Fibroblast of pulmonary artery (primary cell): ENCODE results near the gene HYAL2.

Experiments
- DNase-seq: peaks from one replicate; pipeline ENCODE4 v3.0.0-alpha.2; 2010; ENCODE audit warnings: low read depth
- H3K4me3 ChIP-seq: replicated peaks from 2 replicates; pipeline ENCODE4 v1.5.1; 2011; ENCODE audit warnings: low read depth, mild to moderate bottlenecking, control low read depth, low read length, moderate library complexity
- TF ChIP-seq, protein P1 (sequence below): IDR thresholded peaks from 2 replicates; pipeline ENCODE4 v1.5.1; 2011; ENCODE audit warnings: mild to moderate bottlenecking, control low read depth, low read length, inconsistent platforms; ENCODE audit errors: missing control alignments

Gene HYAL2

GRCh38 chr3:50337175-50337861, 14.8 kb upstream of the HYAL2 start:
- TF ChIP-seq, protein P1, sequence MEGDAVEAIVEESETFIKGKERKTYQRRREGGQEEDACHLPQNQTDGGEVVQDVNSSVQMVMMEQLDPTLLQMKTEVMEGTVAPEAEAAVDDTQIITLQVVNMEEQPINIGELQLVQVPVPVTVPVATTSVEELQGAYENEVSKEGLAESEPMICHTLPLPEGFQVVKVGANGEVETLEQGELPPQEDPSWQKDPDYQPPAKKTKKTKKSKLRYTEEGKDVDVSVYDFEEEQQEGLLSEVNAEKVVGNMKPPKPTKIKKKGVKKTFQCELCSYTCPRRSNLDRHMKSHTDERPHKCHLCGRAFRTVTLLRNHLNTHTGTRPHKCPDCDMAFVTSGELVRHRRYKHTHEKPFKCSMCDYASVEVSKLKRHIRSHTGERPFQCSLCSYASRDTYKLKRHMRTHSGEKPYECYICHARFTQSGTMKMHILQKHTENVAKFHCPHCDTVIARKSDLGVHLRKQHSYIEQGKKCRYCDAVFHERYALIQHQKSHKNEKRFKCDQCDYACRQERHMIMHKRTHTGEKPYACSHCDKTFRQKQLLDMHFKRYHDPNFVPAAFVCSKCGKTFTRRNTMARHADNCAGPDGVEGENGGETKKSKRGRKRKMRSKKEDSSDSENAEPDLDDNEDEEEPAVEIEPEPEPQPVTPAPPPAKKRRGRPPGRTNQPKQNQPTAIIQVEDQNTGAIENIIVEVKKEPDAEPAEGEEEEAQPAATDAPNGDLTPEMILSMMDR, result no peak
- peak overlapping the region; percentile 94 for H3K4me3 ChIP-seq
- DNase-seq, result peak; percentile 100

DNA sequence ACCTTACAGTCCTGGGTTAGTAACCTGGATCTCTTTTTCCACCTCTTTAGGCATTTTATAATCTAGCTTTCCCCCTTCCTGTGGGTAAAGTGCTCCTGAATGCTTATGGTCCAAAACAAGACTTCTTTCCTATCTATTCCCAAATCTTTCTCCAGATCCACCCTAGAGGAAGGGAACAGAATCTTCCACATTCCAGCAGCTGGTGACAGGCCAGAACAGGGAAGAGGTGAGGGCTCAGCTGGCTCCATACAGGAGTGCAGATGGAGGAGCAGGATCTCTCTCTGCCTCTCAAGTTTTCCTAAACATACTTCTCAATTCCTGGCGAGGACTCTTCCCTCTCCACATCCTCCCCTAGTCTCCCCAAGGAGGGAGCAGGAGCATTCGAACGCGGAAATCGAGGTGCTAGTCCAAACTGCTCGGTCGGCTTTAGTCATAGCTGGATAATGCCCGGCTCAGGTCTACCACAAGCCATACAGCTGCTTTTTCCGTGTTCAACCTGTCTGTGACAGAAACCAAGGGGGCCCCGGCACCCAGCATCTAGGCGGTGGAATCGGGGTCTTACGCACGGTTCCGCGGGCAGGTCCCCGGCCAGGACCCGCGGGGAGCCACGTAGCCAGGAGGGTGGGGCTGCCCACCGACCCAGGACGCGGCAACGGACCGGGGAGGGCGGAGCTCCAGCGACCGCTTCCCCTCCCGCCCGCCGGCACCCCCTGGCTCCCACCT, 14.1 kb upstream of the HYAL2 start:
- H3K4me3 ChIP-seq, result peak overlapping the region; percentile 94
- DNase-seq, result no peak

DNA sequence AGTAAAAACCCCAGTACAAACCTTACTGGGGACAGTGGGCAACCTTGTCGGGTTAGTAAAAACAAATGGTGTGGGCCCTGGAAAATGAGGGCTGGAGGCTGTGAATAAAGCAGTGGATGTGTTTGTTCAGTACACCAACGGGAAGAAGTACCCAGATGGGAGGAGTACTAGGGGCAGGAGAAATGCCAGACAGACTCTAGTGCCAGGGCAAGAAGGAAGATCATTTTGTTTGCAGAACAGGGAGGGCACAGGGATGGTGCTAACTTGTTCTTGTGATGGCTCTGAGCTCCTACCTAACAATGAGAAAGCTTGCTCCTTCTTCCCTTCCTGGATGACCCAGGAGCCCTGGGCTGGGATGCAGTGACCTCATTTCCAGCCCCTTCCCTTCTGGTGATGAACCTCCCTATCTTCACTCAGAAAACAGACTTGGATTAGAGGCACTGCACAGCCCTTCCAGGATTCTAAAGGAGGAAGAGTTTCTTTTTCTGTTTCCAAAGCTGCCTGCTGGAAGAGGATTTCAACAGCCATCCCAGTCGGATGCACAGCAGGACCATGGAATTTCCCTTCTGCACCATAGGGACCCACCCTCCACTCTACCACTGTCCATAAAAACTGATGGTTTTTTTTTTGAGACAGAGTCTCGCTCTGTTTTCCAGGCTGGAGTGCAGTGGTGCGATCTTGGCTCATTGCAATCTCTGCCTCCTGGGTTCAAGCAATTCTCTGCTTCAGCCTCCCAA, 12.0 kb upstream of the HYAL2 start:
- no peak for DNase-seq
- TF ChIP-seq, protein P1, result no peak
- peak overlapping the region; percentile 10 for H3K4me3 ChIP-seq

More for the DNA sequence above, 14.1 kb upstream of the HYAL2 start:
- TF ChIP-seq, protein P1, result no peak

DNA sequence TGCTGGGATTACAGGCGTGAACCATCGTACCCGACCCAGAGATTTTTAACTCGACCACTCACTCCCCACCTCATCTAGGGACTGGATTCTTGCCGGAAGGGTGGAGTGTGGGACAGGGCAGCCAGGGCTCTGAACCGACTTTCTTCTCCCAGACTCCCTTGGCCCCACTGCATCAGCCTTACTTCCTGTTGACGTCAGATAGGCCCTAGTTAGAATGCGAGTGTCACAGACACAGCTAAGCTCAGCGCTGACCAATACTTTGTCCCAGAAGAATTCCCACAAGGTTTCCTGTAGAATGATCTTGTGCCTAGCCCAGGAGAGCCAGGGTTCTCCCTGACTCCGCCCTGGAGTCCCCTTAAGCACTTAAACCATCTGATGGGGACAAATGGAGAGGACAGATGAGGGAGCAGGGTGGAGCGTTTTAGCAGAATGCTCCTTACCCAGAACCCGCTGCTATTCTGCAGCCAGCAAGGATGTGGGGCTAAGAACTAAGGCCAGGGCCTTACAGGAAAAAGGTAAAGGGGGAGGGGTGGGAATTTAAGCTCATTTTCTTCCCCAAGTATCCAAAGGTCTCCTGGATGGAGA, 11.3 kb upstream of the HYAL2 start:
- DNase-seq, result peak; percentile 94
- TF ChIP-seq, protein P1, result no peak
- H3K4me3 ChIP-seq, result no peak overlapping the region

DNA sequence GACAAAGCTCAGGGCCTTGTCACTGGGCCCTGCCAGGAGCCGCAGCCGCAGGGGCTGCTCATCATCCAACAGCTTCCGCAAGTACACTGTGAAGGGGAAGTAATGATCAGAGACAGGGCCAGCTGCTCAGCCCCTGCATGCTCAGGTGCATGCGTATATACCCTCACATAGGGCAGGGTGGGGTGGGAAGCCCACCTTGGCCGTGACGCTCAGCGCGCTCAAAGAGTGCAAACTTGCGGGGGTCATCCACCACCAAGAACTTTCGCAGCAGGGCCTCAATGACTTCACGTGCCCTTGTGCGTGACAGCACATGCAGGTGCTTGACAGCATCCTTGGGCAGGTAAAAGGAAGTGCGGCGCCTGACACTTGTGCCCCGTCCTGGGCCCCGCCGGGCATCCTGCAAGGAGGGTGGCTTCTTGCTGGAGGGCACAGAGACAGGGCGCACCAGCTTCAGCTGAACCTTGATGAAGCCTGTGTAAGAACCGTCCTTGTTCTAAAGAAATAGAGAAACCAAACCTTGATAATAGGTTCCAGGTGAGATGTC, 8.9 kb upstream of the HYAL2 start:
- no peak overlapping the region for H3K4me3 ChIP-seq
- TF ChIP-seq, protein P1, result no peak
- no peak for DNase-seq

DNA sequence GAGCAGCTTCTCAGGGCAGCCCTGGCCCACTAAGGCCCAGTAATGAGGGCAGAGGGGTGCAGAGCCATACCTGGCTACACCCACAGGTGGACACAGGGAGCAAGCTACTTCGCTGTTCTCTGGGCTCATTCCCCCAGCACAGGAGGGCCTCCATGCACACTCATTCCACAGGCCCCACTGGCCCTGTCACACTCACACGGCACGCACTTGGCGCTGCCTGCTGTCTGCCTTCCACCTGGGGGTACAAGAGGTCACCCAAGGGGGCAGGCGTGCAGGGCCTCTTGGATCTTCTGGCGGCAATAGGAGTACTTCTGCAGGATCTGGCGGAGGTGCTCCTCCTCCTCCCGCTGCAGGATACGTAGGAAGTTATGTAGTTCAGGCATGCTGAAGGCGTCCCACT, 7.8 kb upstream of the HYAL2 start:
- no peak overlapping the region for H3K4me3 ChIP-seq
- TF ChIP-seq, protein P1, result no peak
- no peak for DNase-seq
